Keratinocyte (primary cell): ENCODE data around the gene TAF10. TPM values are rescaled to one million over a fixed set of nuclear protein-coding genes. Genes with fewer than 3 reads are reported as not detected.

Experiments
- DNase-seq: peaks from one replicate; pipeline ENCODE4 v3.0.0-alpha.2; 2011; ENCODE audit warnings: low read depth, missing footprints, low spot score
- FAIRE-seq: peaks from 2 replicates; lab custom pipeline; 2011; peaks lifted over from hg19 to GRCh38; lab: Jason Lieb, UNC
- H2AFZ ChIP-seq: 2 replicates; pipeline ENCODE4 v1.6.0; 2012; ENCODE audit warnings: low read length, control low read depth, inconsistent platforms; ENCODE audit not compliant: control insufficient read depth
- H3K27ac ChIP-seq: 2 replicates; pipeline ENCODE4 v1.5.1; 2011; ENCODE audit warnings: low read length; ENCODE audit not compliant: control insufficient read depth, insufficient read depth
- H3K27me3 ChIP-seq: 3 replicates; pipeline ENCODE4 v1.6.0; 2011; ENCODE audit warnings: low read length; ENCODE audit not compliant: control insufficient read depth, insufficient read depth; ENCODE audit errors: extremely low read depth
- H3K36me3 ChIP-seq, 2 experiments: 2 replicates in 1 of 2; 3 replicates in 1 of 2; pipeline ENCODE4 v1.5.1; 2011; ENCODE audit warnings: low read length in 2 of 2, mild to moderate bottlenecking in 1 of 2; ENCODE audit not compliant: control insufficient read depth in 2 of 2, insufficient read depth in 2 of 2; ENCODE audit errors: extremely low read depth in 1 of 2
- H3K4me1 ChIP-seq: 3 replicates; pipeline ENCODE4 v1.5.1; 2011; ENCODE audit warnings: low read length; ENCODE audit not compliant: control insufficient read depth, insufficient read depth; ENCODE audit errors: extremely low read depth
- H3K4me2 ChIP-seq: 3 replicates; pipeline ENCODE4 v1.6.0; 2011; ENCODE audit warnings: low read depth, low read length; ENCODE audit not compliant: control insufficient read depth, insufficient read depth; ENCODE audit errors: extremely low read depth
- H3K4me3 ChIP-seq, 3 experiments: fragments of 200-600 bp in 1 of 3; sonication (generic) in 1 of 3; 2 replicates in 2 of 3; 3 replicates in 1 of 3; pipeline ENCODE4 v1.5.1; 2011 to 2016; ENCODE audit warnings: low read length in 3 of 3, mild to moderate bottlenecking in 3 of 3, control low read depth in 2 of 3, inconsistent platforms in 1 of 3, low read depth in 1 of 3, mixed read lengths in 1 of 3, mixed run types in 1 of 3, moderate library complexity in 1 of 3; ENCODE audit not compliant: control insufficient read depth in 2 of 3, insufficient read depth in 2 of 3; ENCODE audit errors: extremely low read depth in 1 of 3
- H3K79me2 ChIP-seq: 2 replicates; pipeline ENCODE4 v1.6.0; 2012; ENCODE audit warnings: low read length; ENCODE audit not compliant: control insufficient read depth, insufficient read depth
- H3K9ac ChIP-seq: 3 replicates; pipeline ENCODE4 v1.6.0; 2011; ENCODE audit warnings: low read length; ENCODE audit not compliant: control insufficient read depth, insufficient read depth; ENCODE audit errors: extremely low read depth
- H3K9me1 ChIP-seq: 3 replicates; pipeline ENCODE4 v1.6.0; 2011; ENCODE audit warnings: low read length; ENCODE audit not compliant: control insufficient read depth, insufficient read depth; ENCODE audit errors: extremely low read depth
- H3K9me3 ChIP-seq: 2 replicates; pipeline ENCODE4 v1.5.1; 2012; ENCODE audit warnings: low read depth, low read length; ENCODE audit not compliant: control insufficient read depth
- H4K20me1 ChIP-seq: 3 replicates; pipeline ENCODE4 v1.6.0; 2011; ENCODE audit warnings: low read length; ENCODE audit not compliant: control insufficient read depth, insufficient read depth; ENCODE audit errors: extremely low read depth
- EZH2 ChIP-seq: IDR thresholded peaks from one replicate; pipeline ENCODE4 v1.6.1; 2012; ENCODE audit warnings: inconsistent platforms, mild to moderate bottlenecking, low read length, moderate library complexity
- dilution Hi-C: fragments of 300-500 bp; cut with MboI; formaldehyde crosslinking; loops from one replicate; pipeline ENCODE4 v1.7.0; 2020; ENCODE audit warnings: low sequenced_read_pairs; ENCODE audit not compliant: extremely low pct_ligation_motif_present
- polyA plus RNA-seq, 5 experiments: library from polyadenylated mRNA; depleted of rRNA in 3 of 5; stranded (reverse) in 3 of 5; stranded (forward) in 1 of 5; unstranded in 1 of 5; fragments of >200 nt; gene quantifications; 1 replicate in 1 of 5; 2 replicates in 3 of 5; 3 replicates in 1 of 5; pipeline versions ENCODE4 v1.2.1 to v1.2.3, GENCODE V29; 2011 to 2012; ENCODE audit warnings: missing spikeins in 2 of 5, low read depth in 1 of 5, low replicate concordance in 1 of 5
- TF ChIP-seq, protein P1 (sequence below), 3 experiments: IDR thresholded peaks in 1 of 3; conservative IDR thresholded peaks in 1 of 3; optimal IDR thresholded peaks in 1 of 3; 2 replicates in 2 of 3; 3 replicates in 1 of 3; pipeline versions ENCODE3 to v1.5.1; 2011; ENCODE audit warnings: low read length in 3 of 3, mild to moderate bottlenecking in 3 of 3, moderate library complexity in 2 of 3, control low read depth in 1 of 3, inconsistent platforms in 1 of 3; ENCODE audit not compliant: insufficient read depth in 2 of 3; ENCODE audit errors: extremely low read depth in 1 of 3

The TAF10 gene
- polyA plus RNA-seq, 1 donor (not counting 4 experiments of a cell fraction or from before 2014, with no cell fraction given), result 165 TPM

DNA sequence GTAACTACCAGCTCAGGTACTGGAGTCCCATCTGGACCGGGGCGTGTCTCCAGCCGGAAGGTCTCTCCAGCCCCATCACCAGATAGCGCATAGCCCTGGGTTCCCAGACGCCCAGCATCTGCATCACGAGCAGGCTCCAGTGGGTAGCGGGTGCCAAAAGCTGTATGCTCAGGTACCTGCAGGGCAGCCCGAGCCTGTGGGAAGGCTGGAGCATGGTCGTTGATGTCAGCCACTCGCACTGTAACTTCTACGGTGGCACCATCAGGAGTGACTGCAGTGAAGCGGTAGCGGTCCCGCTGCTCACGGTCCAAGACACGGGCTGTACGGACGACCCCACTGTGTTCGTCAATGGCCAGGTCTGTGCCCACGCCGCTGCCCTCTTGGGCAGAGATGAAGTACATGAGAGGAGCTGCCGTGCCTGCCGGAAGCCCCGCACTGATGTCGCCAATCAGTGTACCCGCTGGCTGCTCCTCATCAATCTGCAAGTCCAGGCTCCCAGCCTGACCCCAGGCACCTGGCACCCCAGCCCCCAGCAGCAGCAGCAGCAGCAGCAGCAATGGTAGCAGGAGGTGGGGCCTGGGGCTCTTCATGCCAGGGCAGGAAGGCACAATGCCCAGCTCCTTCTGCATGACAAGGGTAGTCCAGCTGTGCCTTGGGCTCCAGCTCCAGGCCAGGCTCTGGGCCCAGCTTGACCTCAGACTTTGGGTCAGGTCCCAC, 29.1 kb upstream of the TAF10 start:
- no peaks in the 10 kb centered on the region for H3K36me3 ChIP-seq
- no peak overlapping the region for H2AFZ ChIP-seq
- no peak overlapping the region for H3K4me2 ChIP-seq
- TF ChIP-seq EZH2, result no peak
- TF ChIP-seq, protein P1, sequence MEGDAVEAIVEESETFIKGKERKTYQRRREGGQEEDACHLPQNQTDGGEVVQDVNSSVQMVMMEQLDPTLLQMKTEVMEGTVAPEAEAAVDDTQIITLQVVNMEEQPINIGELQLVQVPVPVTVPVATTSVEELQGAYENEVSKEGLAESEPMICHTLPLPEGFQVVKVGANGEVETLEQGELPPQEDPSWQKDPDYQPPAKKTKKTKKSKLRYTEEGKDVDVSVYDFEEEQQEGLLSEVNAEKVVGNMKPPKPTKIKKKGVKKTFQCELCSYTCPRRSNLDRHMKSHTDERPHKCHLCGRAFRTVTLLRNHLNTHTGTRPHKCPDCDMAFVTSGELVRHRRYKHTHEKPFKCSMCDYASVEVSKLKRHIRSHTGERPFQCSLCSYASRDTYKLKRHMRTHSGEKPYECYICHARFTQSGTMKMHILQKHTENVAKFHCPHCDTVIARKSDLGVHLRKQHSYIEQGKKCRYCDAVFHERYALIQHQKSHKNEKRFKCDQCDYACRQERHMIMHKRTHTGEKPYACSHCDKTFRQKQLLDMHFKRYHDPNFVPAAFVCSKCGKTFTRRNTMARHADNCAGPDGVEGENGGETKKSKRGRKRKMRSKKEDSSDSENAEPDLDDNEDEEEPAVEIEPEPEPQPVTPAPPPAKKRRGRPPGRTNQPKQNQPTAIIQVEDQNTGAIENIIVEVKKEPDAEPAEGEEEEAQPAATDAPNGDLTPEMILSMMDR (optimal IDR thresholded peaks at IDR 0.05 in 1 of 3, IDR thresholded peaks at IDR 0.05 in 1 of 3, conservative IDR thresholded peaks at IDR 0.05 in 1 of 3; ENCODE audit: extremely low read depth in 1 of 3, insufficient read depth in 2 of 3, low read length in 3 of 3), result no peak
- H3K9ac ChIP-seq, result no peak overlapping the region
- no peaks in the 10 kb centered on the region for H3K27me3 ChIP-seq
- H3K79me2 ChIP-seq, result no peaks in the 10 kb centered on the region
- H4K20me1 ChIP-seq, result no peaks in the 10 kb centered on the region
- dilution Hi-C loops, result no loop called here
- no peaks in the 10 kb centered on the region for H3K9me1 ChIP-seq
- no peak overlapping the region for H3K4me3 ChIP-seq
- no peak for FAIRE-seq
- H3K27ac ChIP-seq, result no peak overlapping the region
- no peaks in the 10 kb centered on the region for H3K9me3 ChIP-seq
- no peak for DNase-seq
- no peaks in the 10 kb centered on the region for H3K4me1 ChIP-seq

DNA sequence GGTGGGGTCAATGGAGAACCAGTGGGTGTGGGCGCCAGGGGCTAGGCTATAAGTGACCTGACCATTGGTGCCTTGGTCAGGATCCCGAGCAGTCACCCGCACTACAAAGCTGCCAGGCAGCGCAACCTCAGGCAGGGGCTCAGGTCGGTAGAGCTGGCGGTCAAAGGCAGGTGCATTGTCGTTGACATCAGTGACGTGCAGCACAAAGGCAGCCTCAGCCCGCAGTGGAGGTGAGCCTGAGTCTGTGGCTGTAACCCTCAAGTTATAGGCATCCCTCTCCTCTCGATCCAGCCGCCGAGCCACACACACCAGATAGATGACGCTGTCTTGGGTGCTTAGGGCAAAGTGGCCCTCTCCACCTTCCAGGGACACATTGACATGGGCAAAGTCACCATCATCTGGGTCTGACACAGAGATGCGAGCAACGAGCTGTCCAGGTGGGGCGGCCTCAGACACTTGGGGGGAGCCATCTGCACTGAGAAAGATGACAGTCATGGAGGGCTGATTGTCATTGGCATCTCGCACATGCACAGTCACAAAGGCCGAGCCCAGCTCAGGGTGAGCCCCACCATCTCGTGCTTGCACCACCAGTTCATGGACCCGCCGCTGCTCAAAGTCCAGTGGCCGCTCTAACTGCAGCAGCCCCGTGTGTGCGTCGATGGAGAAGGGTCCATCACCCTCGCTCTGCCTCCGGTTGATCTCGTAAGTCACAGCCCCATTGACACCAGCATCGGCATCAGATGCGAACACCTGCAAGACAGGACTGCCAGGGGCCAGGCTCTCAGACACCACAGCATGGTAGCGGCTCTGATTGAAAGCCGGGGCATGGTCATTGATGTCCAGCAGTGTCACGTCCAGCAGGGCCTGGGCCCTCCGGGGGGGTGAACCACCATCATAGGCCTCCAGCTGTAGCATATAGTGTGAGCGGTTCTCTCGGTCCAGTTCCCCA, 28.3 kb upstream of the TAF10 start:
- dilution Hi-C loops, result no loop called here
- Histone ChIP-seq H3K9me1 (no peaks in the 10 kb centered on the region), H3K4me1 (no peaks in the 10 kb centered on the region), H3K9me3 (no peaks in the 10 kb centered on the region), H3K79me2 (no peaks in the 10 kb centered on the region), H3K4me2 (no peak overlapping the region), H3K9ac (no peak overlapping the region), H2AFZ (no peak overlapping the region), H3K36me3 (no peaks in the 10 kb centered on the region), H3K27ac (no peak overlapping the region), H3K27me3 (no peaks in the 10 kb centered on the region), H3K4me3 (no peak overlapping the region), H4K20me1 (no peaks in the 10 kb centered on the region)
- no peak for DNase-seq
- TF ChIP-seq, protein P1 (optimal IDR thresholded peaks at IDR 0.05 in 1 of 3, IDR thresholded peaks at IDR 0.05 in 1 of 3, conservative IDR thresholded peaks at IDR 0.05 in 1 of 3; ENCODE audit: extremely low read depth in 1 of 3, insufficient read depth in 2 of 3, low read length in 3 of 3), result no peak
- TF ChIP-seq EZH2, result no peak
- no peak for FAIRE-seq
